HepG2 (cell line): ENCODE data around the gene PKD1L1. TPM values are rescaled to one million over a fixed set of nuclear protein-coding genes. Genes with fewer than 3 reads are reported as not detected.

Experiments
- ATAC-seq: fragments of 200-7000 bp; cut with Tn5 transposase; 3 replicates; pipeline ENCODE4 v1.9.1; 2020; ENCODE audit warnings: mild to moderate bottlenecking, moderate library complexity
- BruUV-seq: library from RNA; stranded (reverse); fragments of 400-500 nt; replicated peaks from 2 replicates; lab custom pipeline; 2021; lab: Mats Ljungman, UMichigan
- CTCF ChIA-PET: fragments of 300-600 bp; formaldehyde crosslinking; extraction: SDS; loops from one replicate; lab custom pipeline; 2021; ENCODE audit warnings: low total read pairs, inconsistent platforms, low intra/inter-chr PET ratio; lab: Yijun Ruan, JAX
- POLR2A ChIA-PET: fragments of 350-600 bp; sonication (Branson Sonifier 250); formaldehyde crosslinking; loops from one replicate; lab custom pipeline; 2020; ENCODE audit warnings: antibody characterized with exemption, inconsistent platforms; lab: Yijun Ruan, JAX
- DNase-seq: peaks from one replicate; pipeline ENCODE4 v3.0.0-alpha.2; 2015; ENCODE audit warnings: low spot score
- FAIRE-seq: peaks from 3 replicates; lab custom pipeline; 2011; peaks lifted over from hg19 to GRCh38; lab: Jason Lieb, UNC
- H2AFZ ChIP-seq: one replicate; pipeline ENCODE4 v1.6.1; 2011; ENCODE audit warnings: low read length, inconsistent platforms
- H3K27ac ChIP-seq: fragments of 300-600 bp; 3 replicates; pipeline ENCODE4 v1.8.0; 2011; ENCODE audit warnings: mixed run types, mild to moderate bottlenecking, mixed read lengths, low read length, inconsistent platforms; ENCODE audit not compliant: insufficient read depth; ENCODE audit errors: extremely low read length
- H3K27me3 ChIP-seq, 2 experiments: fragments of 200-600 bp in 1 of 2; 2 replicates in 1 of 2; 3 replicates in 1 of 2; pipeline versions ENCODE4 v1.6.0 to v1.8.0; 2011; ENCODE audit warnings: low read length in 2 of 2, mild to moderate bottlenecking in 2 of 2, moderate library complexity in 2 of 2, inconsistent platforms in 1 of 2; ENCODE audit not compliant: insufficient read depth in 2 of 2, control insufficient read depth in 1 of 2
- H3K36me3 ChIP-seq, 2 experiments: fragments of 200-600 bp in 1 of 2; replicated peaks in 1 of 2; 2 replicates in 1 of 2; 3 replicates in 1 of 2; pipeline versions ENCODE4 v1.5.1 to v1.8.0; 2011; ENCODE audit warnings: low read length in 2 of 2, inconsistent platforms in 1 of 2; ENCODE audit not compliant: insufficient read depth in 2 of 2, control insufficient read depth in 1 of 2
- H3K4me1 ChIP-seq: 2 replicates; pipeline ENCODE4 v1.5.1; 2012; ENCODE audit warnings: low read length, inconsistent platforms; ENCODE audit not compliant: insufficient read depth
- H3K4me2 ChIP-seq: 2 replicates; pipeline ENCODE4 v1.6.0; 2011; ENCODE audit warnings: low read depth, low read length, inconsistent platforms
- H3K4me3 ChIP-seq, 3 experiments: fragments of 200-600 bp in 1 of 3; sonication (generic), shearing (Covaris generic) in 1 of 3; replicated peaks in 1 of 3; 2 replicates each; pipeline ENCODE4 v1.5.1; 2011 to 2016; ENCODE audit warnings: low read length in 3 of 3, inconsistent platforms in 2 of 3, low read depth in 2 of 3, mild to moderate bottlenecking in 2 of 3, control low read depth in 1 of 3, mixed read lengths in 1 of 3; ENCODE audit not compliant: insufficient read depth in 1 of 3
- H3K79me2 ChIP-seq: one replicate; pipeline ENCODE4 v1.6.1; 2011; ENCODE audit warnings: low read length, inconsistent platforms; ENCODE audit not compliant: insufficient read depth
- H3K9ac ChIP-seq: 2 replicates; pipeline ENCODE4 v1.6.0; 2011; ENCODE audit warnings: mild to moderate bottlenecking, low read depth, low read length, inconsistent platforms; ENCODE audit not compliant: insufficient read depth
- H3K9me3 ChIP-seq: 2 replicates; pipeline ENCODE4 v1.5.1; 2012; ENCODE audit warnings: mild to moderate bottlenecking, low read length
- H4K20me1 ChIP-seq: 2 replicates; pipeline ENCODE4 v1.6.0; 2011; ENCODE audit warnings: inconsistent platforms, mild to moderate bottlenecking, low read length, moderate library complexity; ENCODE audit not compliant: insufficient read depth
- CEBPB ChIP-seq: IDR thresholded peaks from 2 replicates; pipeline ENCODE4 v1.6.1; 2011; ENCODE audit warnings: low read depth, low read length, improper control_type of control experiment, borderline replicate concordance
- FIP1L1 ChIP-seq: fragments of 200-400 bp; formaldehyde crosslinking; IDR thresholded peaks from 2 replicates; pipeline ENCODE4 v1.6.1; 2018; ENCODE audit warnings: low read depth, mild to moderate bottlenecking, low read length, moderate library complexity, borderline replicate concordance; ENCODE audit not compliant: insufficient read depth
- HMG20B ChIP-seq: conservative IDR thresholded peaks from 2 replicates; pipeline ENCODE4 v1.6.1; 2016; ENCODE audit warnings: missing genetic modification reagents, missing compliant biosample characterization
- RFX3 ChIP-seq: IDR thresholded peaks from 2 replicates; pipeline ENCODE4 v1.6.1; 2016; ENCODE audit warnings: missing biosample characterization, missing genetic modification reagents
- SP5 ChIP-seq: IDR thresholded peaks from 2 replicates; pipeline ENCODE4 v1.6.1; 2016; ENCODE audit warnings: low read depth, borderline replicate concordance
- ZNF567 ChIP-seq: sonication (generic); formaldehyde crosslinking; IDR thresholded peaks from 2 replicates; pipeline ENCODE4 v1.8.1; 2023; ENCODE audit warnings: mild to moderate bottlenecking, missing genetic modification reagents, borderline replicate concordance
- WGBS: methylation state at CpG from one replicate; pipeline ENCODE4 v1.1.6; 2017; ENCODE audit warnings: low lambda C conversion rate; 5-methylcytosine and 5-hydroxymethylcytosine counted together
- in situ Hi-C: cut with HindIII; loops from 2 replicates; pipeline ENCODE4 v1.10.0; 2017; ENCODE audit warnings: low pct_unique_long_range_greater_than_20kb; ENCODE audit not compliant: extremely low pct_ligation_motif_present
- intact Hi-C: fragments of 100-400 bp; cut with micrococcal nuclease; formaldehyde crosslinking; loops from one replicate; pipeline ENCODE4 v1.10.0; 2022; ENCODE audit not compliant: unreplicated experiment
- polyA plus RNA-seq, 8 experiments: library from polyadenylated mRNA; depleted of rRNA in 3 of 8; stranded (reverse) in 7 of 8; unstranded in 1 of 8; fragments of >200 nt; fragmentation: Illumina TruSeq in 4 of 8; extraction: Trizol in 4 of 8; gene quantifications; 2 replicates each; pipeline versions ENCODE4 v1.2.1 to v1.2.3, GENCODE V29; 2011 to 2016; ENCODE audit warnings: low read depth in 4 of 8, missing spikeins in 1 of 8, mixed read lengths in 1 of 8; ENCODE audit not compliant: insufficient read depth in 1 of 8
- total RNA-seq, 5 experiments: library from RNA; depleted of rRNA; stranded (reverse); fragments of >200 nt; fragmentation: Illumina TruSeq; extraction: Trizol; gene quantifications; 2 replicates each; pipeline ENCODE4 v1.2.3, GENCODE V29; 2016; ENCODE audit warnings: low read depth in 1 of 5
- TF ChIP-seq, protein P1 (sequence below): IDR thresholded peaks from 2 replicates; pipeline ENCODE4 v1.6.1; 2016
- TF ChIP-seq, protein P2 (sequence below): sonication (generic); formaldehyde crosslinking; IDR thresholded peaks from 2 replicates; pipeline ENCODE4 v1.9.0; 2021; ENCODE audit warnings: mild to moderate bottlenecking, missing genetic modification reagents

PKD1L1 gene
- total and polyA plus RNA-seq, 2 of the 13 experiments (the other 11 are each of a cell fraction or from before 2014, with no cell fraction given) = 0.01 TPM; not detected in 1

DNA sequence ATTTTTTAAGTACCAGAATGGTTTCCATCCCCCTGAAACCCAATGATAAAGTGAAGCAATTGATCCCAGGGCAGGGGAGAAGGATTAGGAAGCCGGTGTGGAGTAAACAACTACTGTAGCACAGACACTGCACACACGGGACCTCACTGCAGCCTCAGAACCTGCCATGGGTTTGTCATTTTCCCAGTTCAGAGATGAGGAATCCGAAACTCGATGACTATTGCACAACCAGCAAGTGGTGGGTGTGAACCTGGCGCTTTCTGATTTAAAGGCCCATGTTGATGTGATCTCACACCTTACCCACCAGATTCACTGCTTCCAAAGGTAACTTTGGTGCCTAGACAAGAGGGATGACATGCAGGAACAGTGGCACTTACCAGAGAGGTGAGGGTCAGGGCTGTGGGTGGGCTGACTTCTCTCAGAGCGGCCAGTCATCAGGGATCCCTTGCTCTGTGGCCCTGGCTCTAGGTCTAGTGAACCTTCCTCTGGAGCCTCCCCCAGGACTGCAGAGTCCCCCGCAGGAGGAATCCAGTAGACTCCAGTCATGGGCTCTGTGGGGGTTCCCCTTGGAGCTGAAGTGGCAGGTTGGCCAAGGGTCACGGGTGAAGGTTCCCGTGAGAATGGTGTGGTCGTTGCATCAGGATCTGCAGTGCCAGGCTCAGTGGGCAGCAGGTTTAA is 62.8 kb downstream of the PKD1L1 start:
- Histone ChIP-seq H3K27me3 (peaks cover 11 to 56% of the 10 kb centered on the region in 2 experiments; a peak in 4 of 5 replicates), H3K9me3 (no peaks in the 10 kb centered on the region), H3K4me2 (no peak overlapping the region), H4K20me1 (no peaks in the 10 kb centered on the region), H3K79me2 (no peaks in the 10 kb centered on the region), H3K4me3 (no peak overlapping the region), H3K27ac (no peak overlapping the region), H3K4me1 (no peaks in the 10 kb centered on the region), H3K36me3 (no peaks in the 10 kb centered on the region), H2AFZ (no peak overlapping the region), H3K9ac (no peak overlapping the region)
- no TSS peak for BruUV-seq
- ATAC-seq (no peak), DNase-seq (no peak), FAIRE-seq (no peak)
- POLR2A ChIA-PET = no interaction called here
- intact Hi-C loops = no loop called here
- TF ChIP-seq SP5 (no peak), CEBPB (peak; percentile 69; the same call in 1 of the 2 replicates)
- TF ChIP-seq, protein P1, sequence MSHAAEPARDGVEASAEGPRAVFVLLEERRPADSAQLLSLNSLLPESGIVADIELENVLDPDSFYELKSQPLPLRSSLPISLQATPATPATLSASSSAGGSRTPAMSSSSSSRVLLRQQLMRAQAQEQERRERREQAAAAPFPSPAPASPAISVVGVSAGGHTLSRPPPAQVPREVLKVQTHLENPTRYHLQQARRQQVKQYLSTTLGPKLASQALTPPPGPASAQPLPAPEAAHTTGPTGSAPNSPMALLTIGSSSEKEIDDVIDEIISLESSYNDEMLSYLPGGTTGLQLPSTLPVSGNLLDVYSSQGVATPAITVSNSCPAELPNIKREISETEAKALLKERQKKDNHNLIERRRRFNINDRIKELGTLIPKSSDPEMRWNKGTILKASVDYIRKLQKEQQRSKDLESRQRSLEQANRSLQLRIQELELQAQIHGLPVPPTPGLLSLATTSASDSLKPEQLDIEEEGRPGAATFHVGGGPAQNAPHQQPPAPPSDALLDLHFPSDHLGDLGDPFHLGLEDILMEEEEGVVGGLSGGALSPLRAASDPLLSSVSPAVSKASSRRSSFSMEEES (CRISPR knock-in tag) = no peak
- in situ Hi-C loops = no loop called here
- WGBS = 23% methylated on average over 9 of the region's 10 CpGs
- CTCF ChIA-PET = no interaction called here

DNA sequence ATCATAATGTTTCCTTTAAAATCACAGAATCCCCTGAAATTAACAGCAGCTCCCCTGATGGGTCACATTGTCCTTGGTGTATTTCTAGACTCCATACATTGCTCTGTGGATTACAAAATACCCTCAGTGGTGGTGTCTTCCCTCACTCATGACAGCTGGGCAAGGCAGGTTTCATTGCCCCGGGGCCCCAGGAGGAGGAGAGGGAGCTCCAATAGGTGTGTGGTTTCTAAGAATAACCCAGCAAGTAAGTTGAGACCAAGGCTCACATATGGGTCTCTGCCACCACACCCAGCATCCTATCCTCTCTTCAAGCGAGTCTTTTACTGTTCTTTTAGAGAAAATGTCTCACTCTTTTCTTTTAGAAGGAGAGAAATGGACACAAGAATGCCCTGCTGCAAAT is 63.6 kb downstream of the PKD1L1 start:
- 0% methylated on average over 1 of the region's 2 CpGs for WGBS
- H3K4me1 ChIP-seq = no peaks in the 10 kb centered on the region
- no peak for FAIRE-seq
- DNase-seq = no peak
- no peak overlapping the region for H2AFZ ChIP-seq
- intact Hi-C loops = no loop called here
- H3K4me3 ChIP-seq = no peak overlapping the region
- H3K79me2 ChIP-seq = no peaks in the 10 kb centered on the region
- H3K27ac ChIP-seq = no peak overlapping the region
- POLR2A ChIA-PET = no interaction called here
- H3K4me2 ChIP-seq = no peak overlapping the region
- in situ Hi-C loops = no loop called here
- no peaks in the 10 kb centered on the region for H3K9me3 ChIP-seq
- H3K9ac ChIP-seq = no peak overlapping the region
- H3K27me3 ChIP-seq = peaks cover 11 to 48% of the 10 kb centered on the region in 2 experiments; a peak in 4 of 5 replicates
- no peaks in the 10 kb centered on the region for H3K36me3 ChIP-seq
- no peaks in the 10 kb centered on the region for H4K20me1 ChIP-seq
- no peak for ATAC-seq
- no TSS peak for BruUV-seq
- CTCF ChIA-PET = no interaction called here
- no peak for TF ChIP-seq HMG20B (CRISPR knock-in tag)
- TF ChIP-seq, protein P2, sequence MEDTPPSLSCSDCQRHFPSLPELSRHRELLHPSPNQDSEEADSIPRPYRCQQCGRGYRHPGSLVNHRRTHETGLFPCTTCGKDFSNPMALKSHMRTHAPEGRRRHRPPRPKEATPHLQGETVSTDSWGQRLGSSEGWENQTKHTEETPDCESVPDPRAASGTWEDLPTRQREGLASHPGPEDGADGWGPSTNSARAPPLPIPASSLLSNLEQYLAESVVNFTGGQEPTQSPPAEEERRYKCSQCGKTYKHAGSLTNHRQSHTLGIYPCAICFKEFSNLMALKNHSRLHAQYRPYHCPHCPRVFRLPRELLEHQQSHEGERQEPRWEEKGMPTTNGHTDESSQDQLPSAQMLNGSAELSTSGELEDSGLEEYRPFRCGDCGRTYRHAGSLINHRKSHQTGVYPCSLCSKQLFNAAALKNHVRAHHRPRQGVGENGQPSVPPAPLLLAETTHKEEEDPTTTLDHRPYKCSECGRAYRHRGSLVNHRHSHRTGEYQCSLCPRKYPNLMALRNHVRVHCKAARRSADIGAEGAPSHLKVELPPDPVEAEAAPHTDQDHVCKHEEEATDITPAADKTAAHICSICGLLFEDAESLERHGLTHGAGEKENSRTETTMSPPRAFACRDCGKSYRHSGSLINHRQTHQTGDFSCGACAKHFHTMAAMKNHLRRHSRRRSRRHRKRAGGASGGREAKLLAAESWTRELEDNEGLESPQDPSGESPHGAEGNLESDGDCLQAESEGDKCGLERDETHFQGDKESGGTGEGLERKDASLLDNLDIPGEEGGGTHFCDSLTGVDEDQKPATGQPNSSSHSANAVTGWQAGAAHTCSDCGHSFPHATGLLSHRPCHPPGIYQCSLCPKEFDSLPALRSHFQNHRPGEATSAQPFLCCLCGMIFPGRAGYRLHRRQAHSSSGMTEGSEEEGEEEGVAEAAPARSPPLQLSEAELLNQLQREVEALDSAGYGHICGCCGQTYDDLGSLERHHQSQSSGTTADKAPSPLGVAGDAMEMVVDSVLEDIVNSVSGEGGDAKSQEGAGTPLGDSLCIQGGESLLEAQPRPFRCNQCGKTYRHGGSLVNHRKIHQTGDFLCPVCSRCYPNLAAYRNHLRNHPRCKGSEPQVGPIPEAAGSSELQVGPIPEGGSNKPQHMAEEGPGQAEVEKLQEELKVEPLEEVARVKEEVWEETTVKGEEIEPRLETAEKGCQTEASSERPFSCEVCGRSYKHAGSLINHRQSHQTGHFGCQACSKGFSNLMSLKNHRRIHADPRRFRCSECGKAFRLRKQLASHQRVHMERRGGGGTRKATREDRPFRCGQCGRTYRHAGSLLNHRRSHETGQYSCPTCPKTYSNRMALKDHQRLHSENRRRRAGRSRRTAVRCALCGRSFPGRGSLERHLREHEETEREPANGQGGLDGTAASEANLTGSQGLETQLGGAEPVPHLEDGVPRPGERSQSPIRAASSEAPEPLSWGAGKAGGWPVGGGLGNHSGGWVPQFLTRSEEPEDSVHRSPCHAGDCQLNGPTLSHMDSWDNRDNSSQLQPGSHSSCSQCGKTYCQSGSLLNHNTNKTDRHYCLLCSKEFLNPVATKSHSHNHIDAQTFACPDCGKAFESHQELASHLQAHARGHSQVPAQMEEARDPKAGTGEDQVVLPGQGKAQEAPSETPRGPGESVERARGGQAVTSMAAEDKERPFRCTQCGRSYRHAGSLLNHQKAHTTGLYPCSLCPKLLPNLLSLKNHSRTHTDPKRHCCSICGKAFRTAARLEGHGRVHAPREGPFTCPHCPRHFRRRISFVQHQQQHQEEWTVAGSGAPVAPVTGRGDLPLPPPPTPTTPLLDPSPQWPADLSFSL (CRISPR knock-in tag) = no peak
- TF ChIP-seq RFX3 = no peak
- TF ChIP-seq FIP1L1 = no peak
- TF ChIP-seq ZNF567 (CRISPR knock-in tag) = no peak
